GM12864 (cell line): Measurements from ENCODE around the gene ZNF805.

Source experiments
- DNase-seq: peaks from one replicate; pipeline ENCODE4 v3.0.0-alpha.2; 2011; ENCODE audit warnings: low read depth
- H3K4me3 ChIP-seq: 2 replicates; pipeline ENCODE4 v1.5.1; 2011; ENCODE audit warnings: mild to moderate bottlenecking, low read depth, low read length, control low read depth
- CTCF ChIP-seq: IDR thresholded peaks from 2 replicates; pipeline ENCODE4 v1.5.1; 2011; ENCODE audit warnings: low read depth, mild to moderate bottlenecking, moderate library complexity, low read length, control low read depth, inconsistent platforms; ENCODE audit errors: missing control alignments

ZNF805 gene

GRCh38 chr19:57279418-57280164 is 39.2 kb downstream of the ZNF805 start:
- TF ChIP-seq CTCF: no peak
- peak overlapping the region; percentile 89 for H3K4me3 ChIP-seq

DNA sequence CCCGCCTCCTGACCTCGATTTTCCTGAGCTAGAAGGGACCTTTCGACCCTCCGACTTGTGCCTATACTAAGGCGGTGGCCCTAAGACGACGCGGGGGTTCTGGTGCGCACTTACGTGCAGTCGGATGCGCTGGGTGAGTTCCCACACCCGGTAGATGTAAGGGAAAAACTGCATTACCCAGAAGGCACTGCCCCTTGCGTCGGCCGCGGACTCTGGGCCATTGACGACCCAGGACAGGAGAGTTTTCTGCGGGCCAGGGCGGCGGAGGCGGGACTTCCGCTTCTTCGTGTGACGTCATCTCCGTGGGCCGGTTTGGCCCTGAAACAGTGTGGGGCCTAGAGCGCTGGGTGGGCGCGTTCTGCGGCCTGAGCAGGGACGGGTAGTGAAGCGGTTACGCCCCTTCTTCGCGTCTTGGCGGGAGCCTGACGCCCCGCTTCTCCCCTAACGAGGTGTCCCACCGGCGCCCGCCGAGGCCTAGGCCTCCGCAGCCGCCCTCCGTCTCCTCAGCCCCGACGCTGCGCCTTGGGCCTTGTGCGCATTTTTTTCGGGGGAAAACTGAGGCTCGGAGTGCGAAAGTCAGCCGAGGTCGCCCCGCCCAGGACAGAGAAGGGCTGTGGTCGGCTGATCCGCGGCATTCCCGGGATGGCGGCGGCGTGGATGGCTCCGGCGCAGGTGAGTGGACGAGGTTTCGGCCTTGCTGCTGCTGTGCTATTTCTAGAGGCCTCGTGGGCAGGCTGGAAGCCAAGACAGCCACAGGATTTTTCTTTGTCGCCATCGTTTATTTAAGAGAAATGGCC is 39.9 kb downstream of the ZNF805 start, which contains the start of gene ZNF460:
Gene ZNF460, plus strand, starts transcription at position 321 of the 797 bp plus-strand sequence. Its CDS starts 322 bp downstream, at position 643.
- DNase-seq: peak; percentile 94
- peak within 1 kb of the TSS; percentile 89 for H3K4me3 ChIP-seq
- TF ChIP-seq CTCF: no peak

More at GRCh38 chr19:57279418-57280164, 39.2 kb downstream of the ZNF805 start:
- DNase-seq: peak; percentile 89

- DNase-seq: no peak
- TF ChIP-seq CTCF: no peak
- peak overlapping the region; percentile 89 for H3K4me3 ChIP-seq
Observed at GRCh38 chr19:57280962-57281400, 40.5 kb downstream of the ZNF805 start.

DNA sequence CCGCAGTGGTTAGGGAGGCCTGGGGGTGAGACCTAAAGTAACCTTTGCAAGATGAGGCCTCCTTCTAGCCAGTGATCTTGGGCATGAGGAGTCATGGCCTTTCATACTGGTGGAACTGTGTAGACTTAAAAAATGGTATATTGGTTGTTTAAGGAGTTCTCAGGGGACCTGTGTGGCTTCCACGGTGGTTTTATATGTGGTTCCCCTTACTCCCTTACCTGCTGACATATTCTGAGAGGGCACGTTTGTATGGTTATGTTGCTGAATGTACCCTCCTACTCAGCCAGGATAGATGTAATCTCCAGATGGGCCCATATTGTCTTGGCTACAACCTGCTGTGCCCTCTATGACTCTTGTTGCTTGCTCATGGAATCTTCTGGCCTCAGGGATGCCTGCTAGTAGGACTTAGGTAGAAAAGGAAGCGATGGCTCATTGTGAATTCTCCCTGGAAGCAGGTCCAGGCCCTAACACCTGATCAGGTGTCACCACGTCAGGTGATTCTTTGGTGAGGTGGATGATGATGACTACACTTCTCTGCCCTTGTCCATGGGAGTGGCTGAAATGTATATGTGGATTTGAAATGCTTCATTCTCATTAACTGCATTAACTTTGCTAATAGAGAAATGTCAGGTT is 41.7 kb downstream of the ZNF805 start:
- DNase-seq: no peak
- TF ChIP-seq CTCF: no peak
- H3K4me3 ChIP-seq: peak overlapping the region; percentile 89

DNA sequence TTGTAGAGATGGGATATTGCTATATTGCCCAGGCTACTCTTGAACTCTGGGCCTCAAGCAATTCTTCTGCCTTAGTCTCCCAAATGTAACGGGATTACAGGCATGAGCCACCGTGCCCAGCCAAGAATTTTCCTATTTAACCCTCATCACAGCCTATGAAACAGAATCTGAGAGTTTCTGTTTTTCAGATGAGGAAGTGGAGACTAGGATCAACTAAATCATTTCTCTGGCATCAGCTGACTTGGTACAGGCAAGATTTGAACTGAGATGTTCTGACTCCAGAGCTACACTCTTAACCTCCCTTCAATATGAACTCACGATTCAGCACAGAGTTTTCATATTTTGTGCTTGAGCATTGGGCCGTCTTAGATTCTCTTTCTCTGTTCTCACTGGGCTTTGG is 47.9 kb downstream of the ZNF805 start:
- no peak for TF ChIP-seq CTCF
- H3K4me3 ChIP-seq: no peak overlapping the region
- no peak for DNase-seq

GRCh38 chr19:57290970-57291369 is 50.5 kb downstream of the ZNF805 start:
- DNase-seq: no peak
- H3K4me3 ChIP-seq: no peak overlapping the region
- TF ChIP-seq CTCF: no peak
